ENCODE measurements around the gene LRMDA. TPM values are rescaled to one million over a fixed set of nuclear protein-coding genes. Genes with fewer than 3 reads are reported as not detected.

The LRMDA gene
- total RNA-seq, 1 donor from 2014 or later = 18.7 TPM

GRCh38 chr10:75565286-75566251, 134.1 kb downstream of the LRMDA start:
- no peaks in the 10 kb centered on the region for H3K36me3 ChIP-seq (ENCODE audit: control insufficient read depth, insufficient read depth, low read length)
- H3K4me3 ChIP-seq (ENCODE audit: low read depth, low read length) = no peak overlapping the region
- DNase-seq (ENCODE audit: low read depth) = no peak
- H3K27me3 ChIP-seq (ENCODE audit: control insufficient read depth, insufficient read depth, low read length) = no peaks in the 10 kb centered on the region
- no peak for TF ChIP-seq CTCF (IDR thresholded peaks at IDR 0.05; ENCODE audit: insufficient read depth, low read length, poor library complexity, severe bottlenecking)

GRCh38 chr10:75568450-75569130, 137.2 kb downstream of the LRMDA start:
- no peak for TF ChIP-seq CTCF (IDR thresholded peaks at IDR 0.05; ENCODE audit: insufficient read depth, low read length, poor library complexity, severe bottlenecking)
- H3K27me3 ChIP-seq (ENCODE audit: control insufficient read depth, insufficient read depth, low read length) = no peaks in the 10 kb centered on the region
- no peaks in the 10 kb centered on the region for H3K36me3 ChIP-seq (ENCODE audit: control insufficient read depth, insufficient read depth, low read length)
- no peak overlapping the region for H3K4me3 ChIP-seq (ENCODE audit: low read depth, low read length)
- no peak for DNase-seq (ENCODE audit: low read depth)

GRCh38 chr10:75569506-75569905, 138.1 kb downstream of the LRMDA start:
- no peaks in the 10 kb centered on the region for H3K36me3 ChIP-seq (ENCODE audit: control insufficient read depth, insufficient read depth, low read length)
- no peak overlapping the region for H3K4me3 ChIP-seq (ENCODE audit: low read depth, low read length)
- no peaks in the 10 kb centered on the region for H3K27me3 ChIP-seq (ENCODE audit: control insufficient read depth, insufficient read depth, low read length)
- no peak for TF ChIP-seq CTCF (IDR thresholded peaks at IDR 0.05; ENCODE audit: insufficient read depth, low read length, poor library complexity, severe bottlenecking)
- DNase-seq (ENCODE audit: low read depth) = no peak

- H3K36me3 ChIP-seq (ENCODE audit: control insufficient read depth, insufficient read depth, low read length) = no peaks in the 10 kb centered on the region
- no peaks in the 10 kb centered on the region for H3K27me3 ChIP-seq (ENCODE audit: control insufficient read depth, insufficient read depth, low read length)
- TF ChIP-seq CTCF (IDR thresholded peaks at IDR 0.05; ENCODE audit: insufficient read depth, low read length, poor library complexity, severe bottlenecking) = no peak
- DNase-seq (ENCODE audit: low read depth) = no peak
- H3K4me3 ChIP-seq (ENCODE audit: low read depth, low read length) = no peak overlapping the region
Observed at GRCh38 chr10:75572478-75572877, 141.1 kb downstream of the LRMDA start.

- no peak overlapping the region for H3K4me3 ChIP-seq (ENCODE audit: low read depth, low read length)
- no peak for DNase-seq (ENCODE audit: low read depth)
- H3K36me3 ChIP-seq (ENCODE audit: control insufficient read depth, insufficient read depth, low read length) = no peaks in the 10 kb centered on the region
- no peak for TF ChIP-seq CTCF (IDR thresholded peaks at IDR 0.05; ENCODE audit: insufficient read depth, low read length, poor library complexity, severe bottlenecking)
- H3K27me3 ChIP-seq (ENCODE audit: control insufficient read depth, insufficient read depth, low read length) = no peaks in the 10 kb centered on the region
Observed at GRCh38 chr10:75575940-75576339, 144.5 kb downstream of the LRMDA start.
